Lung (tissue), 12 donors: ENCODE measurements around the gene FAM81B. TPM values are rescaled to one million over a fixed set of nuclear protein-coding genes. Genes with fewer than 3 reads are reported as not detected.

Source experiments
- ATAC-seq: fragments of 200-7000 bp; cut with Tn5 transposase; one replicate; pipeline ENCODE4 v1.9.1; 2020; ENCODE audit warnings: moderate number of reproducible peaks; ENCODE audit not compliant: insufficient read depth, low FRiP score
- DNase-seq, 3 donors: peaks; one replicate each; pipeline ENCODE4 v3.0.0-alpha.2; 2013 to 2017
- H3K27ac ChIP-seq, 2 donors: one replicate each; pipeline ENCODE4 v1.5.1; 2013; ENCODE audit warnings: mild to moderate bottlenecking in 2 of 2, moderate library complexity in 2 of 2, control low read depth in 1 of 2, inconsistent platforms in 1 of 2, low read depth in 1 of 2, low read length in 1 of 2
- H3K27me3 ChIP-seq, 3 donors: one replicate each; pipeline ENCODE4 v1.5.1; 2013; ENCODE audit warnings: low read length in 2 of 3; ENCODE audit not compliant: control insufficient read depth in 3 of 3, insufficient read depth in 3 of 3
- H3K36me3 ChIP-seq, 4 donors: one replicate each; pipeline ENCODE4 v1.5.1; 2013; ENCODE audit warnings: low read length in 4 of 4, mild to moderate bottlenecking in 1 of 4, moderate library complexity in 1 of 4; ENCODE audit not compliant: control insufficient read depth in 4 of 4, insufficient read depth in 4 of 4
- H3K4me1 ChIP-seq, 5 donors: one replicate each; pipeline ENCODE4 v1.5.1; 2013; ENCODE audit warnings: low read length in 5 of 5, mild to moderate bottlenecking in 2 of 5, moderate library complexity in 1 of 5; ENCODE audit not compliant: control insufficient read depth in 5 of 5, insufficient read depth in 5 of 5
- H3K4me3 ChIP-seq: one replicate; pipeline ENCODE4 v1.5.1; 2013; ENCODE audit warnings: mild to moderate bottlenecking, control low read depth, moderate library complexity
- H3K9ac ChIP-seq, 2 donors: one replicate each; pipeline ENCODE4 v1.5.1; 2013; ENCODE audit warnings: low read length in 2 of 2, control low read depth in 1 of 2; ENCODE audit not compliant: insufficient read depth in 1 of 2
- H3K9me3 ChIP-seq, 4 donors: one replicate each; pipeline ENCODE4 v1.5.1; 2013; ENCODE audit warnings: low read length in 3 of 4, mild to moderate bottlenecking in 1 of 4, moderate library complexity in 1 of 4; ENCODE audit not compliant: control insufficient read depth in 4 of 4, insufficient read depth in 3 of 4
- CTCF ChIP-seq: IDR thresholded peaks from 2 replicates; pipeline ENCODE4 v1.5.1; 2012; ENCODE audit warnings: mild to moderate bottlenecking; ENCODE audit errors: control extremely low read depth, extremely low read depth
- WGBS, 2 donors: extraction: QIAGEN DNeasy Blood & Tissue Kit; methylation state at CpG; one replicate each; pipeline ENCODE4 v1.1.7; 2013; 5-methylcytosine and 5-hydroxymethylcytosine counted together
- polyA plus RNA-seq, 2 donors: library from polyadenylated mRNA; stranded (reverse); fragments of 200-250 nt; gene quantifications; one replicate each; pipeline ENCODE4 v1.2.1, GENCODE V29; 2013
- total RNA-seq, 2 donors: library from RNA; depleted of rRNA in 1 of 2; stranded (reverse); fragments of >200 nt in 1 of 2; gene quantifications; one replicate each; pipeline ENCODE4 v1.2.1, GENCODE V29; 2014 to 2021
- donor health status: control.
- donor health status: control.
- donor health status: Bipolar disorder and iron deficiency.
- donor health status: healthy.
- donor health status: DM: yes; HTN: yes; CAD: no.

The FAM81B gene
- total and polyA plus RNA-seq, 4 donors, result 8.6 to 25.5 (median 18.4) TPM

GRCh38 chr5:95417971-95418370 lies 26.8 kb downstream of the FAM81B start:
- Histone ChIP-seq H3K9ac (no peak overlapping the region), H3K4me3 (no peak overlapping the region), H3K27ac (no peak overlapping the region), H3K27me3 (no peaks in the 10 kb centered on the region), H3K4me1 (no peaks in the 10 kb centered on the region), H3K9me3 (no peaks in the 10 kb centered on the region), H3K36me3 (no peaks in the 10 kb centered on the region)
- no peak for ATAC-seq
- TF ChIP-seq CTCF, result no peak
- WGBS, 2 donors, result 92% methylated on average over 3 of the region's 3 CpGs
- DNase-seq, result no peak

- Histone ChIP-seq H3K36me3 (no peaks in the 10 kb centered on the region), H3K9me3 (no peaks in the 10 kb centered on the region), H3K4me3 (no peak overlapping the region), H3K27me3 (no peaks in the 10 kb centered on the region), H3K4me1 (no peaks in the 10 kb centered on the region), H3K9ac (no peak overlapping the region), H3K27ac (no peak overlapping the region)
- DNase-seq (peak in 1 of 3 donors; percentile 5), ATAC-seq (no peak)
- no peak for TF ChIP-seq CTCF
- WGBS, 2 donors, result 83 to 89% methylated on average over 3 of the region's 3 CpGs
These were observed 31.7 kb downstream of the FAM81B start for GRCh38 chr5:95422838-95423237.

- Histone ChIP-seq H3K27ac (no peak overlapping the region), H3K4me1 (no peaks in the 10 kb centered on the region), H3K36me3 (no peaks in the 10 kb centered on the region), H3K27me3 (no peaks in the 10 kb centered on the region), H3K4me3 (no peak overlapping the region), H3K9me3 (no peaks in the 10 kb centered on the region), H3K9ac (no peak overlapping the region)
- TF ChIP-seq CTCF, result no peak
- 89 to 90% methylated on average over 4 of the region's 4 CpGs for WGBS, 2 donors
- ATAC-seq, result no peak
- DNase-seq, result no peak
These were observed 32.9 kb downstream of the FAM81B start for GRCh38 chr5:95424016-95424415.

GRCh38 chr5:95424526-95424925 lies 33.4 kb downstream of the FAM81B start:
- no peak overlapping the region for H3K27ac ChIP-seq
- no peaks in the 10 kb centered on the region for H3K27me3 ChIP-seq
- DNase-seq, result no peak
- no peak overlapping the region for H3K4me3 ChIP-seq
- H3K9ac ChIP-seq, result no peak overlapping the region
- no peaks in the 10 kb centered on the region for H3K9me3 ChIP-seq
- WGBS, 2 donors, result 90 to 92% methylated on average over 1 of the region's 1 CpG
- no peak for TF ChIP-seq CTCF
- ATAC-seq, result no peak
- H3K4me1 ChIP-seq, result no peaks in the 10 kb centered on the region
- H3K36me3 ChIP-seq, result no peaks in the 10 kb centered on the region
